Measurements from ENCODE around the gene DNAH14.

GRCh38 chr1:225179686-225180085 lies 250.2 kb downstream of the DNAH14 start:
- TF ChIP-seq CTCF (IDR thresholded peaks at IDR 0.05) (no peak), POLR2A (IDR thresholded peaks at IDR 0.05) (no peak), POLR2AphosphoS5 (IDR thresholded peaks at IDR 0.05) (no peak)

Measured in breast epithelium (tissue), 3 donors.